ENCODE results near the gene MINDY3.

The MINDY3 gene

DNA sequence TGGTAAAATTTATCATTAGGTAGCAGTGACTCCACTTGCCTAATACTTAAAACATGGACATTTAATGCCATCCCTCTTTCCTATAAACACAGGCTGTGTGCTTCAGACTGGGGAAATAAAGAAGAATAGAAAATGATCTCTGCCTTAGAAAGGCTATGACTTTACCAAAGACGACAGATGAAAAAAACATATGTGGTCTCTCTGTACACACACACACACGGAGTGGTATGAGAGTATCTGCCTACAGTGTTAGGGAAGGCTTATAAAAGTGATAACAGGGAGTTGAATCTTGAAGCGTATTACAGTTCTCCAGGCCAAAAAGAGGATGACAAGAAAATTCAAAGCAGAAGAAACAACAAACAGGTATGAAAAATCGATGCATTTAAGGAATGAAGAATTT lies 38.2 kb downstream of the MINDY3 start:
- Histone ChIP-seq H3K9ac (no peak overlapping the region), H4K20me1 (peaks cover 0 to 7% (median 0%) of the 10 kb centered on the region in 11 experiments; a peak in 1 of 22 replicates)
- TF ChIP-seq Cebpa-rat (IDR thresholded peaks at IDR 0.05) = no peak

DNA sequence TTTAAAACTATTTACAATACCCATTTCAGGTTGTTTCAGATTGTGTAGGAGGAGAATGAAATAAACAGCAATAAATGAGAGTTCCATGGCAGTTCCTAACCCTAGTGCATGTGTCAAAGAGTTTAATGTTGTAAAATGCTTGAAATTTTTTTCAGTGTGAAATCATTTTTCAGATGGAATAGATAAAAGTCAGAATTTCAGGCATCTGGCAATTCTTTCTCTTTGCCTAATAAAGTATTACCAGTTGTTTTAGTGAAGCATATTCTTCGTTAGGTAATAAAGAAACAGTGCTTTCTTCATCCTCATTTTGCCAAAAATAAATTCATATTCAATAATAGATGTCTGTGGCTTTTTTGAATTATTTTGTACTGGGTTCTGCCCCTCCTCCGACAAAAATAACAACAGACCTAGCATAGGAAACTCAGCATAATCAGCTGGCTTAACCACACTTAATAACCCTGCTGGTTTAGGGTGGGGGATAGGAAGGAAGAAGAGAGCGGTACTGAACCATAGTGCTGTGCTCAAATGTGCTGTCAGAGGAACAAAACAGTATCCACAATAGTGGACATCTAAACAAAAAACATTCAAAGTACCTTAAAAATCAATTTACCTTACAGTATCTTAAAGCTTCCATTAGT lies 39.1 kb downstream of the MINDY3 start:
- no peak overlapping the region for H3K27ac ChIP-seq
- H3K36me3 ChIP-seq = peaks cover 29 to 84% (median 48%) of the 10 kb centered on the region in 11 experiments
- H3K9me3 ChIP-seq (replicated peaks in 1 of 11) = no peaks in the 10 kb centered on the region
- peak overlapping the region in 8 of 11 experiments; percentile 15 to 71 (median 39); a peak in 15 of 22 replicates for H3K4me2 ChIP-seq
- H3K4me1 ChIP-seq = peaks cover 5 to 45% (median 21%) of the 10 kb centered on the region in 10 experiments; a peak in 18 of 20 replicates
- no peak overlapping the region for H3K9ac ChIP-seq
- no peaks in the 10 kb centered on the region for H3K27me3 ChIP-seq
- peaks cover 0 to 7% (median 0%) of the 10 kb centered on the region in 11 experiments; a peak in 1 of 22 replicates for H4K20me1 ChIP-seq
- no peak for TF ChIP-seq Cebpa-rat (IDR thresholded peaks at IDR 0.05)
- H3K4me3 ChIP-seq = no peak overlapping the region

More for the DNA sequence above, 38.2 kb downstream of the MINDY3 start:
- peaks cover 29 to 85% (median 52%) of the 10 kb centered on the region in 11 experiments for H3K36me3 ChIP-seq
- H3K4me3 ChIP-seq = no peak overlapping the region
- no peaks in the 10 kb centered on the region for H3K9me3 ChIP-seq (replicated peaks in 1 of 11)
- peaks cover 5 to 45% (median 21%) of the 10 kb centered on the region in 10 experiments; a peak in 18 of 20 replicates for H3K4me1 ChIP-seq
- H3K27ac ChIP-seq = no peak overlapping the region
- no peaks in the 10 kb centered on the region for H3K27me3 ChIP-seq
- peak overlapping the region in 1 of 11 experiments; percentile 34; a peak in 3 of 22 replicates for H3K4me2 ChIP-seq

DNA sequence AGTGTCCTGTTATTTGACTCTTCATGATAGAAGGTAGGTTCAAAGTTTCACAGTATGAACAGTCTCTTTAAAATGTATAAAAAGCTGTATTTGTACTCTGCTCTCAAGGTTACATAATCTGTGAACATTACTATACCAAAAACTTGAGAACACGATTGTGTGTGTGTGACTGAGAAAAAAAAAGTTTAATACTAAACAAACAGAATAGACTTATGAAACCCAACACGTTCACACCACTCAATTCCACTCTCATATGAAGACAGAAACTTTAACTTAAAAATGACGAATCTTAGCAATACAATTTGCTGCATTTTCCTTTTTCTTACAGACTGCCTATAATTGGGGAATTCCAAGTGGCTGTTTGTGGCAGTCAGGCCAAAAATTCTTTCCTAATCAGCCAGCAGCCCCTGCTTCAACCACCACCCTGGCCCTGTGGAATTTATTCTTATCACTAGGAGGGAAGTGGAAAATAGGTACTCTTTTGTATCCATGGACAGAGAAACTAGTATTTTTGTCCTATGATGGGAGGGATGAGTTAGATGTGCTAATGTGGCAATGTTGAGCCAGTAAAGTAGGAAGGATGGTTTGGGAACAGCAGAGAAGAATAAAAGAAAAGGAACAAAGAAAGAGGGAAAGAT lies 42.8 kb downstream of the MINDY3 start:
- no peaks in the 10 kb centered on the region for H3K27me3 ChIP-seq
- TF ChIP-seq Cebpa-rat (IDR thresholded peaks at IDR 0.05) = no peak
- no peak overlapping the region for H3K4me3 ChIP-seq
- H3K36me3 ChIP-seq = peaks cover 41 to 91% (median 64%) of the 10 kb centered on the region in 11 experiments
- no peak overlapping the region for H3K27ac ChIP-seq
- H4K20me1 ChIP-seq = peaks cover 0 to 11% (median 0%) of the 10 kb centered on the region in 11 experiments; a peak in 1 of 22 replicates
- no peaks in the 10 kb centered on the region for H3K9me3 ChIP-seq (replicated peaks in 1 of 11)
- peaks cover 10 to 35% (median 19%) of the 10 kb centered on the region in 10 experiments; a peak in 18 of 20 replicates for H3K4me1 ChIP-seq
- no peak overlapping the region for H3K4me2 ChIP-seq
- H3K9ac ChIP-seq = no peak overlapping the region

DNA sequence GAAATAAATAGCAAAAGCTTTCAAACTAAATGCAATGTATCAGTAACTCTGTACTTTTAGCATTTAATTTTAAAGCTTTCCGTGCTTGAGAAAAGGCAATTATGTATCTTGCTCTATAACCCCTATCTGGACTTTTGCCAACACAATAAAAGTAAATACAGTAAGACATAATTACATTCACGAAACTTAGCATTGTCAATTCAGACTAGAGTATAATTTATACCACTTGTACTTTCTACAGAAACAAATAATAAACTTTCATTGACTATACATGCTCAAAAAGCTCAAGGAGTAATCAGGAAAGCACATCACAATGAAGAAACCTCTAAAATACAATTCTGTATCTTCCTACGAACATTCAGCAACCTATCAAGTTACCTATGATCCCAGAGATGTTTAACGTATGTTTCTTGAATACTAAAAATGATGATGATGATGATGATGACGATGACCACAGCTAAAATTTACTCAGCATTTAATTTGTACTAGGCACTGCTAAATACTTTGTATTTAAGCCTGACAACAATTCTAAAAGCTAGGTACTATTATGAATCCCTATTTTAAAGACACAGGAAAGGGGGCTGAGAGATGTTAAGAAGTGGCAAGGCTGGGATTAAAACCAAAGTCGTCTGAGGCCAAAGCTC lies 44.9 kb downstream of the MINDY3 start:
- TF ChIP-seq Cebpa-rat (IDR thresholded peaks at IDR 0.05) = no peak

DNA sequence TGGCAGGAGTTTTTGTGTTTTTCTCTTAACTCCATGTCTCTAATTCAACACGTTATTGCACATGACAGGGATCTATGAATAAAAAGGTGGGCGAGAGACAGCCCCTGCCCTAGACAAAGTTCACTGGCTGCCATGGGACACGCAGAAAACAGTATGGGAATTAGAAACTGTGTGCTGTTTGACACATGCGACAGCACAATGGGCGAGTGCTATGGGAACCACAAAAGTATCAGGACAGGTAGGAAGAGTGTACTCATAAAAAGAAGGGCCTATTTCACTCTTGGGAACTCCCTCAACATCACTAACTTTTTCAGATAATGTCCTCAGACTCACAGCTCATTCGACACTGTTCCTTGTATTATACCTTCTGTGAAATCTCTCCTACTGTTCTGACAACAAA lies 45.7 kb downstream of the MINDY3 start:
- Histone ChIP-seq H4K20me1 (peaks cover 0 to 11% (median 0%) of the 10 kb centered on the region in 11 experiments; a peak in 1 of 22 replicates), H3K27ac (no peak overlapping the region), H3K9ac (no peak overlapping the region), H3K4me2 (no peak overlapping the region; a peak in 1 of 22 replicates), H3K4me3 (no peak overlapping the region), H3K9me3 (replicated peaks in 1 of 11) (no peaks in the 10 kb centered on the region), H3K36me3 (peaks cover 34 to 87% (median 62%) of the 10 kb centered on the region in 11 experiments), H3K4me1 (peaks cover 0 to 19% (median 7%) of the 10 kb centered on the region in 10 experiments; a peak in 8 of 20 replicates), H3K27me3 (no peaks in the 10 kb centered on the region)
- TF ChIP-seq Cebpa-rat (IDR thresholded peaks at IDR 0.05) = no peak

More for the DNA sequence above, 44.9 kb downstream of the MINDY3 start:
- H3K36me3 ChIP-seq = peaks cover 41 to 92% (median 62%) of the 10 kb centered on the region in 11 experiments
- H3K27ac ChIP-seq = no peak overlapping the region
- peaks cover 0 to 19% (median 7%) of the 10 kb centered on the region in 10 experiments; a peak in 8 of 20 replicates for H3K4me1 ChIP-seq
- no peaks in the 10 kb centered on the region for H3K27me3 ChIP-seq
- no peak overlapping the region for H3K4me3 ChIP-seq
- H3K9ac ChIP-seq = peak overlapping the region in 1 of 11 experiments; percentile 5; a peak in 1 of 22 replicates
- H3K4me2 ChIP-seq = peak overlapping the region in 1 of 11 experiments; percentile 27; a peak in 2 of 22 replicates
- peaks cover 0 to 11% (median 0%) of the 10 kb centered on the region in 11 experiments; a peak in 1 of 22 replicates for H4K20me1 ChIP-seq
- H3K9me3 ChIP-seq (replicated peaks in 1 of 11) = no peaks in the 10 kb centered on the region

DNA sequence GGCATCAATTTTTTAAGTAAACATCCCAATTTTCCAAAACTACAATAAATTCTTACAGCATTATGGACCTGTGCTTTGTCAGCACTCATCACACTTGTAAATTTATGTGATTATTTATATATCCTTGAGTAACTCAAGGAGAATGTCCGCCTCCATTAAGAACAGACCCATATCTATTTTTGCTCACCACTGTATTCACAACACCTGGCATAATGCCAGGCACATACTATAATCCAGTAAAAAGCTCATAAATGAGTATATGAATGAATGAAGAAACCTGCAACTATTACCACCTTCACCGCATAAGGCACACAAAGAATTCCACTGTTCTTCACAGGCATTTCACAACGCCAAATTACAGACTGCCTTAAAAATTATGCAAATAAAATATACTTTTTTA lies 46.9 kb downstream of the MINDY3 start:
- Histone ChIP-seq H3K9ac (no peak overlapping the region), H3K4me3 (no peak overlapping the region), H3K4me2 (no peak overlapping the region), H3K9me3 (replicated peaks in 1 of 11) (no peaks in the 10 kb centered on the region), H3K4me1 (peaks cover 0 to 15% (median 7%) of the 10 kb centered on the region in 10 experiments; a peak in 8 of 20 replicates), H3K27me3 (no peaks in the 10 kb centered on the region), H3K36me3 (peaks cover 27 to 87% (median 59%) of the 10 kb centered on the region in 11 experiments; a peak in 21 of 22 replicates), H4K20me1 (peaks cover 0 to 8% (median 0%) of the 10 kb centered on the region in 11 experiments; a peak in 2 of 22 replicates), H3K27ac (no peak overlapping the region)
- no peak for TF ChIP-seq Cebpa-rat (IDR thresholded peaks at IDR 0.05)

DNA sequence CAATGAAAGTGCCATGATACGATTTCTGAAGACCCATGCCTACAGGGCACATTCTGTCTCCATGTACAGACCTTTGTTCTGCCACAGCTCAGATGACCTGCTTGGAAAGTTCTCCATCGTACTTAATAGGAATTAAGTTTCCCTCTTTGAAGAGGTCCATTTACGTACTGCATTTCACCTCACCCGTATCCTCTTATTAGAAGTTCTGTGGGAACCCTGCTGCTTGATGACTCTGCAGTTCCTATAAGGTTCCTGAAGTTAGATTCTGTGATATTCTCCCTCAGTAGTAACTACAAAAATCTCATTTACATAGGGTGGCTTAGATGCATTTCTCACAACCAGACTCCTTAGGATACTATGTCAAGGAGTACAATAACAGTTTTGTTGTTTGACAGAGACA lies 50.9 kb downstream of the MINDY3 start:
- H3K27me3 ChIP-seq = no peaks in the 10 kb centered on the region
- H3K4me1 ChIP-seq = no peaks in the 10 kb centered on the region; a peak in 1 of 20 replicates
- no peak for TF ChIP-seq Cebpa-rat (IDR thresholded peaks at IDR 0.05)
- H3K27ac ChIP-seq = no peak overlapping the region
- peaks cover 0 to 9% (median 0%) of the 10 kb centered on the region in 11 experiments; a peak in 2 of 22 replicates for H4K20me1 ChIP-seq
- H3K9ac ChIP-seq = no peak overlapping the region
- peaks cover 35 to 93% (median 64%) of the 10 kb centered on the region in 11 experiments for H3K36me3 ChIP-seq
- H3K4me2 ChIP-seq = no peak overlapping the region
- no peaks in the 10 kb centered on the region for H3K9me3 ChIP-seq (replicated peaks in 1 of 11)
- no peak overlapping the region for H3K4me3 ChIP-seq

- Histone ChIP-seq H4K20me1 (peaks cover 0 to 5% (median 0%) of the 10 kb centered on the region in 11 experiments; a peak in 2 of 22 replicates), H3K4me3 (no peak overlapping the region), H3K36me3 (peaks cover 35 to 93% (median 65%) of the 10 kb centered on the region in 11 experiments), H3K27ac (no peak overlapping the region), H3K27me3 (no peaks in the 10 kb centered on the region), H3K9ac (no peak overlapping the region), H3K4me1 (no peaks in the 10 kb centered on the region), H3K4me2 (no peak overlapping the region), H3K9me3 (replicated peaks in 1 of 11) (no peaks in the 10 kb centered on the region)
- TF ChIP-seq Cebpa-rat (IDR thresholded peaks at IDR 0.05) = no peak
Measured at GRCh38 chr10:15808204-15808797, 52.0 kb downstream of the MINDY3 start.

Measured in BLaER1 treated with 17β-estradiol and CSF1 and Interleukin-3, amounts not matched to agents 10 nM and 100 nM (cell line).